ENCODE results near the gene WNK2.

The WNK2 gene

DNA sequence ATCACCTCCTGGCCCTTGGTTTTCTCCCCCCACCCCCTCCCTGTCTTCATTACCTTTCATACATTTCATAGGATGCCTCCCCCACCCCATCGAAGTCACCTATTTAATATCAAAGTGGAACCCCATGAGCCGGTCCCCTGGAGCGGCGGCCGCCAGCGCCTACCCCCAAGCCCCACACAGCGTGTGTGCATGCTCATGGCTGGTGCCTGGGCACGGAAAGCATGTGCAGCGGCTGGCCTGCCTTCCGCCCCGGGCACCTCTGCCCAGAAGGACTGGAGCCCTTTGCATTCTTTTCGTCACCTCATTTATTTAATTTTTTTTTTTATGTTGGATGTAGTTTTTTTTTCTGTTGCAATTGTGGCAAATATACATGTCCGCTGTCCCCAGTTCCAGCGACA, 116.2 kb downstream of the WNK2 start:
- DNase-seq (ENCODE audit: low read depth): no peak
- TF ChIP-seq, protein P1, sequence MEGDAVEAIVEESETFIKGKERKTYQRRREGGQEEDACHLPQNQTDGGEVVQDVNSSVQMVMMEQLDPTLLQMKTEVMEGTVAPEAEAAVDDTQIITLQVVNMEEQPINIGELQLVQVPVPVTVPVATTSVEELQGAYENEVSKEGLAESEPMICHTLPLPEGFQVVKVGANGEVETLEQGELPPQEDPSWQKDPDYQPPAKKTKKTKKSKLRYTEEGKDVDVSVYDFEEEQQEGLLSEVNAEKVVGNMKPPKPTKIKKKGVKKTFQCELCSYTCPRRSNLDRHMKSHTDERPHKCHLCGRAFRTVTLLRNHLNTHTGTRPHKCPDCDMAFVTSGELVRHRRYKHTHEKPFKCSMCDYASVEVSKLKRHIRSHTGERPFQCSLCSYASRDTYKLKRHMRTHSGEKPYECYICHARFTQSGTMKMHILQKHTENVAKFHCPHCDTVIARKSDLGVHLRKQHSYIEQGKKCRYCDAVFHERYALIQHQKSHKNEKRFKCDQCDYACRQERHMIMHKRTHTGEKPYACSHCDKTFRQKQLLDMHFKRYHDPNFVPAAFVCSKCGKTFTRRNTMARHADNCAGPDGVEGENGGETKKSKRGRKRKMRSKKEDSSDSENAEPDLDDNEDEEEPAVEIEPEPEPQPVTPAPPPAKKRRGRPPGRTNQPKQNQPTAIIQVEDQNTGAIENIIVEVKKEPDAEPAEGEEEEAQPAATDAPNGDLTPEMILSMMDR (conservative IDR thresholded peaks at IDR 0.05; ENCODE audit: control insufficient read depth, insufficient read depth, low read depth, low read length): no peak
- H3K4me3 ChIP-seq (ENCODE audit: control insufficient read depth, low read depth, low read length): no peak overlapping the region

DNA sequence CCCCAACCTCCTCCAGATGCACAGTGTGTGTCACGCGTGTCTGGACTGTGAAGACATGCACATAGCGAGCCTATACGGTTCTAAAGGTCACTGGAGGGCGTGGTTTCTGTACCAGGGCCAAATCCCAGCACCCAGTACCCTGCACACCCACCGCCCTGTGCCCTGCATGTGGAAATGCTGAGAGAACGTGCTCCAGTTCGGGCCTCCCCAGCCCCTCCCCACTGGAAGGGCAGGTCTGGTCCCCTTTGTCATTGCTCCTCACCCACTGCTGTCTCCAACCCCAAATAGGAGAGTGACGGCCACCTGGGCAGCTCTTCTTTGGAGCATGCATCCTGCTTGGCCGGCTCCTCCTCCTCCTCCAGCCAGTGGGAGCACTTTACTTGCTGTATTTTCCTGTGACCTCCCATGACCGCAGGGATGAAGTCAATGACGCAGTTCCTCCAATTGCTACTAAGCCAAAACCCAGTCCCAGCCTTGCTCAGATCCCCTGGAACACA, 116.7 kb downstream of the WNK2 start:
- H3K4me3 ChIP-seq (ENCODE audit: control insufficient read depth, low read depth, low read length): no peak overlapping the region
- TF ChIP-seq, protein P1 (conservative IDR thresholded peaks at IDR 0.05; ENCODE audit: control insufficient read depth, insufficient read depth, low read depth, low read length): no peak
- peak; percentile 10 for DNase-seq (ENCODE audit: low read depth)

DNA sequence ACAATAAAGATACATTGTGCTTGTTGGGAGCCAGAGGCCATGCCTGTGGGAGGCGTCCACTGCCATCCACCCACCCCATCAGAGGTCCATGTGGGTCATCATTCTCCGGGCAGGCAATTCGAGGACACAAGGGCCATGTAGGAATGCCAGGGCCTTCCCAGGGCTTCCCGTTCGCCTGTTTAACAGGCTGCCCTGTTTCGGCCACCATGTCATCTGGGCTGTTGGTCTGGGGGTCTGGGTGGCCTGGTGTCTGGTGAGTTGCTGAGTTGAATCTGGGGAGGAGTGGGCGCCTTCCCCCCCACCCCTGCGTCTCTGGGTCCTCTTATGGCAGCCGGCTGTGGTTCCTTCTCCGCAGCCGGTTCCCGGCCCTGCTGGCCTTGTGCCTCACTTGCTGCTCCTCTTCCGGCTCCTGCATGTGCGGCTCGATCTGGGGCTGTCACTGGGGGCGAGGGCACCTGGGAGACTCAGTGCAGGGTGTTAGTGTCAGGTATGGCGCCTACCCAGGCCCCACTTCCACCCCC, 117.4 kb downstream of the WNK2 start:
- no peak overlapping the region for H3K4me3 ChIP-seq (ENCODE audit: control insufficient read depth, low read depth, low read length)
- no peak for DNase-seq (ENCODE audit: low read depth)
- TF ChIP-seq, protein P1 (conservative IDR thresholded peaks at IDR 0.05; ENCODE audit: control insufficient read depth, insufficient read depth, low read depth, low read length): no peak

GRCh38 chr9:93301911-93302541, 118.1 kb downstream of the WNK2 start:
- DNase-seq (ENCODE audit: low read depth): no peak
- TF ChIP-seq, protein P1 (conservative IDR thresholded peaks at IDR 0.05; ENCODE audit: control insufficient read depth, insufficient read depth, low read depth, low read length): no peak
- no peak overlapping the region for H3K4me3 ChIP-seq (ENCODE audit: control insufficient read depth, low read depth, low read length)

DNA sequence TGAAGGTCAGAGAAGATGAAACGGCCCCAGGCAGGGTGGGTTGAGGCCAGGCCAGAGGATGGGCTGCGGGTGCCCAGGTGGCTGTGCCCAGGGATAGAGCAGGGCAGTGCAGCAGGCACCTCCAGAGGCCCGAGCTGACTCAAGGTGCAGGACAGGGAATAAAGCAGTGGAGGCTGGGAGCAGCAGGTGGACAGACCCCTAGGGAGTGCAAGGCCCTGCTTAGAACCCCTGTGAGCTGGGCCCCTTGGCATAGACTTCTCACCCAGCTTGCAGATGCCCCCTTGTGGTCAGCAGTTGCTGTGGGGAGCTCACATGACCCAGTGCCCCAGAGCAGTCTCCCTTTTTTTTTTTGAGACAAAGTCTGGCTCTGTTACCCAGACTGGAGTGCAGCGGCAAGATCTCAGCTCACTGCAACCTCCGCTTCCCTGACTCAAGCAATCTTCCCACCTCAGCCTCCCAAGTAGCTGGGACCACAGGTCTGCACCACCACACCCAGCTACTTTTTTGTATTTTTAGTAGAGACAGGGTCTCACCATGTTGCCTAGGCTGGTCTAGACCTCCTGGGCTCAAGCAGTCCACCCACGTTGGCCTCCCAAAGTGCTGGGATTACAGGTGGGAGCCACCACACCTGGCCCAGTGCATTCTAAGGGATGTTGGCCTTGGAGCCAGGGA, 118.8 kb downstream of the WNK2 start:
- no peak overlapping the region for H3K4me3 ChIP-seq (ENCODE audit: control insufficient read depth, low read depth, low read length)
- TF ChIP-seq, protein P1 (conservative IDR thresholded peaks at IDR 0.05; ENCODE audit: control insufficient read depth, insufficient read depth, low read depth, low read length): peak; percentile 56
- DNase-seq (ENCODE audit: low read depth): peak; percentile 54

DNA sequence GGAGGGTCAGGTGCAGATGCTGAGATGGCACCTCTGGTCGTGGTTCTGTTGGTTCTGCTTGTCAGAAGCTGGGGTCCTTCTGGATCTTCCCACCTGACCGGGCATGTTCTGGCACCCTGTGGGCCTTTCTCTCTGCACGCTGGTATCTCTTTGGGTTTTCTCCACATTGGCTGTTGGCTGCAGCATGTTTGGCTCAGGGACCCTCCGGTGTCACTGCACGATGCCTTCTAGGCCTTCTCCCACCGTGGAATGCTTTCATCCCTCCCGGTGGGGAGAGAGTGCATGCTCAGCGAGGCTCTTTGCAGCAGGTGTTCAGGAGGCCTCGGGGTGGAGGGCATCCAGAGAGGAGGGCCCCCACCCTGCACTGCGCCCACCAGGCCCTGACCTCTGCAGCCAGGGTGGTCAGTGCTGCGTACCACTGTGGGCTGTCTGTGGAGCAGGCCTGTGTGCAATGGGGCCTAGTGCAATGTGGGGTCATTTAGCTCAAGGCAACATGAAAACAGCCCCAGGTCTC, 119.4 kb downstream of the WNK2 start:
- no peak overlapping the region for H3K4me3 ChIP-seq (ENCODE audit: control insufficient read depth, low read depth, low read length)
- TF ChIP-seq, protein P1 (conservative IDR thresholded peaks at IDR 0.05; ENCODE audit: control insufficient read depth, insufficient read depth, low read depth, low read length): no peak
- no peak for DNase-seq (ENCODE audit: low read depth)
